ENCODE results near the gene FOXA2. TPM values are rescaled to one million over a fixed set of nuclear protein-coding genes. Genes with fewer than 3 reads are reported as not detected.

The FOXA2 gene
- total and polyA plus RNA-seq, 2 of the 13 experiments (the other 11 are each of a cell fraction or from before 2014, with no cell fraction given), result 8.8 to 12.2 TPM

DNA sequence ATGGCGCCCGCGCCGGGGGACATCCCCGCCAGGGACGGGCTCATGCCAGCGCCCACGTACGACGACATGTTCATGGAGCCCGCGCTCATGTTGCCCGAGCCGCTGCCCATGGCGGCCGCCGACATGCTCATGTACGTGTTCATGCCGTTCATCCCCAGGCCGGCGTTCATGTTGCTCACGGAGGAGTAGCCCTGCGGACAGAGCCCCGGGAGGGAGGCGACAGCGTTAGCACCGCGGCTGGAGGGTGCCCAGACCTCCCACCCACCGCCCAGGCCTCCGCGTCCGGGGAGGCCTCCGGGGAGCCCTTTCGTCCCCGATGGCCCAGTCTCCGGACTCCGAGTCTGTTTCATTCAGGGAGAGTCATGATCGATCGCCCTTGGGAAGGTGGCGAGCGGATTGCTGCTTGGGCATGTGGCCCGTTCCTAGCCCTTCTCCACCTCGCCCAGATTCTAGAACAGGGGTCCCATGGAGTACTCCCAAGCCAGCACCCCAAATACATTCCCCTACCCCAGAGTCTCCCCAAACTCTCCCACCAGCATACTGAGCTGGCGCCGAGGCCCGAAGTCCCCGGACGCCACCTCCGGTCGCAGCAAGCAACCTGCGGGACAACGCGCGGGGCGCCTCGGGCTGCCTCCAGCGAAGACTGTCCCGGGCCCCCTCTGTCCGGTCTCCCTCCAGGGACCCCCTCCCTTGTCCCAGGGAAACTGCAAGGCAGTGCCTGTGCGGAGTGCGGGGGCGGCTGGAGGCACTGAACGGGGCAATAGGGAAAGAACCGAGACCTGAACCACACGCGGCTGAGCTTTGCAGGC lies 1.2 kb downstream of the FOXA2 start (continued):
- TF ChIP-seq ZNF570 (CRISPR knock-in tag; IDR thresholded peaks at IDR 0.05; ENCODE audit: borderline replicate concordance), result no peak
- peak; percentile 54; the same call in 1 of the 2 replicates for TF ChIP-seq TEAD2 (CRISPR knock-in tag; IDR thresholded peaks at IDR 0.05)
- TF ChIP-seq, protein P1, sequence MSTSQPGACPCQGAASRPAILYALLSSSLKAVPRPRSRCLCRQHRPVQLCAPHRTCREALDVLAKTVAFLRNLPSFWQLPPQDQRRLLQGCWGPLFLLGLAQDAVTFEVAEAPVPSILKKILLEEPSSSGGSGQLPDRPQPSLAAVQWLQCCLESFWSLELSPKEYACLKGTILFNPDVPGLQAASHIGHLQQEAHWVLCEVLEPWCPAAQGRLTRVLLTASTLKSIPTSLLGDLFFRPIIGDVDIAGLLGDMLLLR (CRISPR knock-in tag; IDR thresholded peaks at IDR 0.05), result no peak
- TF ChIP-seq, protein P2, sequence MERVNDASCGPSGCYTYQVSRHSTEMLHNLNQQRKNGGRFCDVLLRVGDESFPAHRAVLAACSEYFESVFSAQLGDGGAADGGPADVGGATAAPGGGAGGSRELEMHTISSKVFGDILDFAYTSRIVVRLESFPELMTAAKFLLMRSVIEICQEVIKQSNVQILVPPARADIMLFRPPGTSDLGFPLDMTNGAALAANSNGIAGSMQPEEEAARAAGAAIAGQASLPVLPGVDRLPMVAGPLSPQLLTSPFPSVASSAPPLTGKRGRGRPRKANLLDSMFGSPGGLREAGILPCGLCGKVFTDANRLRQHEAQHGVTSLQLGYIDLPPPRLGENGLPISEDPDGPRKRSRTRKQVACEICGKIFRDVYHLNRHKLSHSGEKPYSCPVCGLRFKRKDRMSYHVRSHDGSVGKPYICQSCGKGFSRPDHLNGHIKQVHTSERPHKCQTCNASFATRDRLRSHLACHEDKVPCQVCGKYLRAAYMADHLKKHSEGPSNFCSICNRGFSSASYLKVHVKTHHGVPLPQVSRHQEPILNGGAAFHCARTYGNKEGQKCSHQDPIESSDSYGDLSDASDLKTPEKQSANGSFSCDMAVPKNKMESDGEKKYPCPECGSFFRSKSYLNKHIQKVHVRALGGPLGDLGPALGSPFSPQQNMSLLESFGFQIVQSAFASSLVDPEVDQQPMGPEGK (CRISPR knock-in tag; IDR thresholded peaks at IDR 0.05), result peak; percentile 72
- TF ChIP-seq SIX1 (CRISPR knock-in tag; IDR thresholded peaks at IDR 0.05; ENCODE audit: borderline replicate concordance), result no peak
- TF ChIP-seq POLR2AphosphoS5 (IDR thresholded peaks at IDR 0.05; ENCODE audit: low read depth, low read length), result no peak; the same call in 1 of the 2 replicates
- TF ChIP-seq DPF2 (CRISPR knock-in tag; IDR thresholded peaks at IDR 0.05; ENCODE audit: borderline replicate concordance, low read depth), result no peak
- TF ChIP-seq MXD4 (CRISPR knock-in tag; IDR thresholded peaks at IDR 0.05), result no peak
- TF ChIP-seq, protein P3, sequence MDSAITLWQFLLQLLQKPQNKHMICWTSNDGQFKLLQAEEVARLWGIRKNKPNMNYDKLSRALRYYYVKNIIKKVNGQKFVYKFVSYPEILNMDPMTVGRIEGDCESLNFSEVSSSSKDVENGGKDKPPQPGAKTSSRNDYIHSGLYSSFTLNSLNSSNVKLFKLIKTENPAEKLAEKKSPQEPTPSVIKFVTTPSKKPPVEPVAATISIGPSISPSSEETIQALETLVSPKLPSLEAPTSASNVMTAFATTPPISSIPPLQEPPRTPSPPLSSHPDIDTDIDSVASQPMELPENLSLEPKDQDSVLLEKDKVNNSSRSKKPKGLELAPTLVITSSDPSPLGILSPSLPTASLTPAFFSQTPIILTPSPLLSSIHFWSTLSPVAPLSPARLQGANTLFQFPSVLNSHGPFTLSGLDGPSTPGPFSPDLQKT (CRISPR knock-in tag; IDR thresholded peaks at IDR 0.05; ENCODE audit: borderline replicate concordance), result no peak
- TF ChIP-seq, protein P4, sequence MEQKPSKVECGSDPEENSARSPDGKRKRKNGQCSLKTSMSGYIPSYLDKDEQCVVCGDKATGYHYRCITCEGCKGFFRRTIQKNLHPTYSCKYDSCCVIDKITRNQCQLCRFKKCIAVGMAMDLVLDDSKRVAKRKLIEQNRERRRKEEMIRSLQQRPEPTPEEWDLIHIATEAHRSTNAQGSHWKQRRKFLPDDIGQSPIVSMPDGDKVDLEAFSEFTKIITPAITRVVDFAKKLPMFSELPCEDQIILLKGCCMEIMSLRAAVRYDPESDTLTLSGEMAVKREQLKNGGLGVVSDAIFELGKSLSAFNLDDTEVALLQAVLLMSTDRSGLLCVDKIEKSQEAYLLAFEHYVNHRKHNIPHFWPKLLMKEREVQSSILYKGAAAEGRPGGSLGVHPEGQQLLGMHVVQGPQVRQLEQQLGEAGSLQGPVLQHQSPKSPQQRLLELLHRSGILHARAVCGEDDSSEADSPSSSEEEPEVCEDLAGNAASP (CRISPR knock-in tag; IDR thresholded peaks at IDR 0.05; ENCODE audit: borderline replicate concordance), result 0 out of 2 replicates have a peak, but pooled peaks have one; percentile 47
- no peak for TF ChIP-seq CCAR2 (optimal IDR thresholded peaks at IDR 0.05; ENCODE audit: low read depth, low read length)
- peak; percentile 71; the same call in 1 of the 2 replicates for TF ChIP-seq GZF1 (CRISPR knock-in tag; IDR thresholded peaks at IDR 0.05)
- TF ChIP-seq, protein P5, sequence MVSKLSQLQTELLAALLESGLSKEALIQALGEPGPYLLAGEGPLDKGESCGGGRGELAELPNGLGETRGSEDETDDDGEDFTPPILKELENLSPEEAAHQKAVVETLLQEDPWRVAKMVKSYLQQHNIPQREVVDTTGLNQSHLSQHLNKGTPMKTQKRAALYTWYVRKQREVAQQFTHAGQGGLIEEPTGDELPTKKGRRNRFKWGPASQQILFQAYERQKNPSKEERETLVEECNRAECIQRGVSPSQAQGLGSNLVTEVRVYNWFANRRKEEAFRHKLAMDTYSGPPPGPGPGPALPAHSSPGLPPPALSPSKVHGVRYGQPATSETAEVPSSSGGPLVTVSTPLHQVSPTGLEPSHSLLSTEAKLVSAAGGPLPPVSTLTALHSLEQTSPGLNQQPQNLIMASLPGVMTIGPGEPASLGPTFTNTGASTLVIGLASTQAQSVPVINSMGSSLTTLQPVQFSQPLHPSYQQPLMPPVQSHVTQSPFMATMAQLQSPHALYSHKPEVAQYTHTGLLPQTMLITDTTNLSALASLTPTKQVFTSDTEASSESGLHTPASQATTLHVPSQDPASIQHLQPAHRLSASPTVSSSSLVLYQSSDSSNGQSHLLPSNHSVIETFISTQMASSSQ (IDR thresholded peaks at IDR 0.05; ENCODE audit: low read depth), result no peak
- TF ChIP-seq, protein P5 (CRISPR knock-in tag; IDR thresholded peaks at IDR 0.05; ENCODE audit: borderline replicate concordance), result no peak
- TF ChIP-seq, protein P6, sequence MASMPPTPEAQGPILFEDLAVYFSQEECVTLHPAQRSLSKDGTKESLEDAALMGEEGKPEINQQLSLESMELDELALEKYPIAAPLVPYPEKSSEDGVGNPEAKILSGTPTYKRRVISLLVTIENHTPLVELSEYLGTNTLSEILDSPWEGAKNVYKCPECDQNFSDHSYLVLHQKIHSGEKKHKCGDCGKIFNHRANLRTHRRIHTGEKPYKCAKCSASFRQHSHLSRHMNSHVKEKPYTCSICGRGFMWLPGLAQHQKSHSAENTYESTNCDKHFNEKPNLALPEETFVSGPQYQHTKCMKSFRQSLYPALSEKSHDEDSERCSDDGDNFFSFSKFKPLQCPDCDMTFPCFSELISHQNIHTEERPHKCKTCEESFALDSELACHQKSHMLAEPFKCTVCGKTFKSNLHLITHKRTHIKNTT (CRISPR knock-in tag; IDR thresholded peaks at IDR 0.05), result no peak
- TF ChIP-seq, protein P7, sequence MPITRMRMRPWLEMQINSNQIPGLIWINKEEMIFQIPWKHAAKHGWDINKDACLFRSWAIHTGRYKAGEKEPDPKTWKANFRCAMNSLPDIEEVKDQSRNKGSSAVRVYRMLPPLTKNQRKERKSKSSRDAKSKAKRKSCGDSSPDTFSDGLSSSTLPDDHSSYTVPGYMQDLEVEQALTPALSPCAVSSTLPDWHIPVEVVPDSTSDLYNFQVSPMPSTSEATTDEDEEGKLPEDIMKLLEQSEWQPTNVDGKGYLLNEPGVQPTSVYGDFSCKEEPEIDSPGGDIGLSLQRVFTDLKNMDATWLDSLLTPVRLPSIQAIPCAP (CRISPR knock-in tag; IDR thresholded peaks at IDR 0.05; ENCODE audit: low read depth), result no peak
